Uterus (tissue), 2 donors: ENCODE results near the gene ARPP21.

Experiments
- POLR2A ChIP-seq, 2 donors: fragments of 450-650 bp; IDR thresholded peaks; one replicate each; pipeline ENCODE4 v1.6.1; 2016; ENCODE audit warnings: antibody characterized with exemption in 2 of 2, mild to moderate bottlenecking in 1 of 2, moderate library complexity in 1 of 2
- TF ChIP-seq, protein P1 (sequence below), 4 experiments: fragments of 200-600 bp in 2 of 4; fragments of 450-650 bp in 2 of 4; sonication (generic) in 2 of 4; IDR thresholded peaks; one replicate each; pipeline ENCODE4 v1.5.1; 2016 to 2019; ENCODE audit warnings: antibody characterized with exemption in 4 of 4, mild to moderate bottlenecking in 2 of 4, moderate library complexity in 1 of 4

DNA sequence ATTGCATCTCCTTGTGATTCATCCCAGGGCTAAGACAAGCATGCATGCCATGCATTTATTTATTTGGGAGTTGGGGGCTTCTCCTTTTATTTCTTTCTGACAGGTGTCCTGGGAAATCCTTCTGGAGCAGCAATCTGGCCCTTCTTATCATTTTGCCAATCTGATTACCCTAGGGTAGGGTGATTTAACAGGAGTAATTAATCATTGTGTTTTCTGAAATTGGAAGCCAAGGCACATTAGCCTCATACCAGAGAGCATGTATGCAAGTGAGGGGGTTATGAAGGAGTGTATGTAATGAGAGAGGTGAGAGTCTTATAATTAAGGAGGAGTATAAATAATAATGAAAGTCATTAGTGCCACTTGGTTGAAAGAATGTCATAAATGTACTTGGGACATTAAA is 37.4 kb upstream of the ARPP21 start:
- TF ChIP-seq, protein P1, sequence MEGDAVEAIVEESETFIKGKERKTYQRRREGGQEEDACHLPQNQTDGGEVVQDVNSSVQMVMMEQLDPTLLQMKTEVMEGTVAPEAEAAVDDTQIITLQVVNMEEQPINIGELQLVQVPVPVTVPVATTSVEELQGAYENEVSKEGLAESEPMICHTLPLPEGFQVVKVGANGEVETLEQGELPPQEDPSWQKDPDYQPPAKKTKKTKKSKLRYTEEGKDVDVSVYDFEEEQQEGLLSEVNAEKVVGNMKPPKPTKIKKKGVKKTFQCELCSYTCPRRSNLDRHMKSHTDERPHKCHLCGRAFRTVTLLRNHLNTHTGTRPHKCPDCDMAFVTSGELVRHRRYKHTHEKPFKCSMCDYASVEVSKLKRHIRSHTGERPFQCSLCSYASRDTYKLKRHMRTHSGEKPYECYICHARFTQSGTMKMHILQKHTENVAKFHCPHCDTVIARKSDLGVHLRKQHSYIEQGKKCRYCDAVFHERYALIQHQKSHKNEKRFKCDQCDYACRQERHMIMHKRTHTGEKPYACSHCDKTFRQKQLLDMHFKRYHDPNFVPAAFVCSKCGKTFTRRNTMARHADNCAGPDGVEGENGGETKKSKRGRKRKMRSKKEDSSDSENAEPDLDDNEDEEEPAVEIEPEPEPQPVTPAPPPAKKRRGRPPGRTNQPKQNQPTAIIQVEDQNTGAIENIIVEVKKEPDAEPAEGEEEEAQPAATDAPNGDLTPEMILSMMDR (IDR thresholded peaks at IDR 0.05) = no peak
- no peak for TF ChIP-seq POLR2A (IDR thresholded peaks at IDR 0.05)
